Tibial nerve (tissue), 4 donors: Measurements from ENCODE around the gene GABRA4. TPM values are rescaled to one million over a fixed set of nuclear protein-coding genes. Genes with fewer than 3 reads are reported as not detected.

ENCODE experiments used
- DNase-seq, 2 donors: peaks; one replicate each; pipeline ENCODE4 v3.0.0-alpha.2; 2019; ENCODE audit warnings: low spot score in 2 of 2
- H3K27ac ChIP-seq, 4 donors: fragments of 200-600 bp; sonication (generic) in 3 of 4; one replicate each; pipeline ENCODE4 v1.5.1; 2017 to 2019; ENCODE audit warnings: mild to moderate bottlenecking in 1 of 4
- H3K27me3 ChIP-seq, 2 donors: fragments of 200-600 bp; sonication (generic) in 1 of 2; one replicate each; pipeline versions ENCODE4 v1.5.1 to v1.6.0; 2017 to 2019
- H3K36me3 ChIP-seq, 3 donors: fragments of 200-600 bp; sonication (generic); one replicate each; pipeline ENCODE4 v1.5.1; 2018 to 2019
- H3K4me1 ChIP-seq, 4 donors: fragments of 200-600 bp; sonication (generic) in 3 of 4; one replicate each; pipeline ENCODE4 v1.5.1; 2017 to 2019
- H3K4me3 ChIP-seq, 4 donors: fragments of 200-600 bp; sonication (generic) in 3 of 4; one replicate each; pipeline ENCODE4 v1.5.1; 2017 to 2019; ENCODE audit warnings: mild to moderate bottlenecking in 1 of 4, moderate library complexity in 1 of 4
- H3K9me3 ChIP-seq, 4 donors: fragments of 200-600 bp; sonication (generic) in 3 of 4; one replicate each; pipeline ENCODE4 v1.5.1; 2017 to 2019
- EP300 ChIP-seq, 2 donors: sonication (generic); formaldehyde crosslinking; IDR thresholded peaks; one replicate each; pipeline ENCODE4 v1.6.1; 2017; ENCODE audit warnings: antibody characterized with exemption in 2 of 2, mild to moderate bottlenecking in 1 of 2
- POLR2A ChIP-seq, 2 donors: fragments of 450-650 bp; IDR thresholded peaks; one replicate each; pipeline ENCODE4 v1.6.1; 2017; ENCODE audit warnings: antibody characterized with exemption in 2 of 2, mild to moderate bottlenecking in 2 of 2, moderate library complexity in 2 of 2
- WGBS, 2 donors: methylation state at CpG; one replicate each; pipeline ENCODE4 v1.1.5; 2018; 5-methylcytosine and 5-hydroxymethylcytosine counted together
- total RNA-seq, 4 donors: library from RNA; depleted of rRNA; stranded (reverse); fragments of >200 nt; gene quantifications; one replicate each; pipeline ENCODE4 v1.1.0, GENCODE V29; 2016
- TF ChIP-seq, protein P1 (sequence below), 5 experiments: fragments of 200-600 bp in 3 of 5; fragments of 450-650 bp in 2 of 5; sonication (generic) in 3 of 5; IDR thresholded peaks; one replicate each; pipeline ENCODE4 v1.5.1; 2016 to 2019; ENCODE audit warnings: antibody characterized with exemption in 5 of 5, mild to moderate bottlenecking in 3 of 5, moderate library complexity in 2 of 5

The GABRA4 gene
- total RNA-seq, 4 donors from 2014 or later: under 0.01 TPM; not detected in 2

DNA sequence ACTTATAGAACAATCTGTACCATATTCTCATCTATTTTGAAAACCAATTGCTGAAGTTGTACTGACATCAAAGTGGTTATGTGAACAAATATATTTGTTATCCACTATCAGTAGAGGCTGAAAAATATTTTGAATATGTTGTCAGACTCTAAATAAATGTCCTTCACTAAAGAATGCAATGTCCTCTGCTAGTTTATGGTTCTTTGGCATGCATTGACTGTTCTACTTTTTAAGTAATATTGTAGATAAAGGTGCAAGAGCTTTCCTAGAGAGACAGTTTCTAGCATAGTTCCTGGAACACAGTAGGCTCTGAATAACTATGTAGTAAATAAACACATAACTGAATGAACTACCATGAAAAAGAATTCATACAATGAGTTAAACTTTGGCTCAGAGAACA is 66.2 kb downstream of the GABRA4 start:
- Histone ChIP-seq H3K36me3 (no peaks in the 10 kb centered on the region), H3K27me3 (no peaks in the 10 kb centered on the region), H3K9me3 (no peaks in the 10 kb centered on the region), H3K4me3 (no peak overlapping the region), H3K27ac (no peak overlapping the region), H3K4me1 (no peaks in the 10 kb centered on the region)
- no peak for DNase-seq
- TF ChIP-seq EP300 (IDR thresholded peaks at IDR 0.05) (no peak), POLR2A (IDR thresholded peaks at IDR 0.05) (no peak)
- TF ChIP-seq, protein P1, sequence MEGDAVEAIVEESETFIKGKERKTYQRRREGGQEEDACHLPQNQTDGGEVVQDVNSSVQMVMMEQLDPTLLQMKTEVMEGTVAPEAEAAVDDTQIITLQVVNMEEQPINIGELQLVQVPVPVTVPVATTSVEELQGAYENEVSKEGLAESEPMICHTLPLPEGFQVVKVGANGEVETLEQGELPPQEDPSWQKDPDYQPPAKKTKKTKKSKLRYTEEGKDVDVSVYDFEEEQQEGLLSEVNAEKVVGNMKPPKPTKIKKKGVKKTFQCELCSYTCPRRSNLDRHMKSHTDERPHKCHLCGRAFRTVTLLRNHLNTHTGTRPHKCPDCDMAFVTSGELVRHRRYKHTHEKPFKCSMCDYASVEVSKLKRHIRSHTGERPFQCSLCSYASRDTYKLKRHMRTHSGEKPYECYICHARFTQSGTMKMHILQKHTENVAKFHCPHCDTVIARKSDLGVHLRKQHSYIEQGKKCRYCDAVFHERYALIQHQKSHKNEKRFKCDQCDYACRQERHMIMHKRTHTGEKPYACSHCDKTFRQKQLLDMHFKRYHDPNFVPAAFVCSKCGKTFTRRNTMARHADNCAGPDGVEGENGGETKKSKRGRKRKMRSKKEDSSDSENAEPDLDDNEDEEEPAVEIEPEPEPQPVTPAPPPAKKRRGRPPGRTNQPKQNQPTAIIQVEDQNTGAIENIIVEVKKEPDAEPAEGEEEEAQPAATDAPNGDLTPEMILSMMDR (IDR thresholded peaks at IDR 0.05): no peak

- no peak overlapping the region for H3K4me3 ChIP-seq
- no peak overlapping the region for H3K27ac ChIP-seq
- no peaks in the 10 kb centered on the region for H3K9me3 ChIP-seq
- TF ChIP-seq POLR2A (IDR thresholded peaks at IDR 0.05): no peak
- TF ChIP-seq, protein P1 (IDR thresholded peaks at IDR 0.05): no peak
- no peak for TF ChIP-seq EP300 (IDR thresholded peaks at IDR 0.05)
- H3K27me3 ChIP-seq: no peaks in the 10 kb centered on the region
- DNase-seq: no peak
- H3K36me3 ChIP-seq: no peaks in the 10 kb centered on the region
- H3K4me1 ChIP-seq: no peaks in the 10 kb centered on the region
Measured at GRCh38 chr4:46924789-46925529, 68.4 kb downstream of the GABRA4 start.

DNA sequence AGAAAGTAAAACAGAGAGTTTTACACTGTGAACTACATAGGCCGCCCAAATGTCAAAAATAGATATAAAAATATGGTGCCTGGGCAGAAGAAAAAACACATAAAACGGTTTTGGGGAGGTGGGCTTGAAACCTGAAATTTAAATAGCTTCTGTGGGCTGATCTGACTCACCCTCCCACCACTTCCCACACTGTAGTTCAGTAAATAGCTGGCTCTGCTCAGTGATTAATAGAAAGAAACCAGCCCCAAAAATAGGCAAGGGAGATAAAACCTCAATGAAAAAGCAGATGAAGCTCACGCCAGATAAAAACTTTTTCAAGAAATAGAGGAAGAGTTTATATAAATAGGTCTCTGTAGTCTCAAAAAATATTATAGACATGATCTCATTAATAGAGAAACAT is 71.2 kb downstream of the GABRA4 start:
- no peaks in the 10 kb centered on the region for H3K27me3 ChIP-seq
- H3K4me3 ChIP-seq: no peak overlapping the region
- no peaks in the 10 kb centered on the region for H3K36me3 ChIP-seq
- H3K9me3 ChIP-seq: no peaks in the 10 kb centered on the region
- no peaks in the 10 kb centered on the region for H3K4me1 ChIP-seq
- no peak for DNase-seq
- 61 to 65% methylated on average over 3 of the region's 3 CpGs for WGBS, 2 donors
- H3K27ac ChIP-seq: no peak overlapping the region
- TF ChIP-seq POLR2A (IDR thresholded peaks at IDR 0.05) (no peak), EP300 (IDR thresholded peaks at IDR 0.05) (no peak)
- TF ChIP-seq, protein P1 (IDR thresholded peaks at IDR 0.05): no peak

- H3K9me3 ChIP-seq: no peaks in the 10 kb centered on the region
- TF ChIP-seq POLR2A (IDR thresholded peaks at IDR 0.05): no peak
- TF ChIP-seq, protein P1 (IDR thresholded peaks at IDR 0.05): no peak
- no peak for TF ChIP-seq EP300 (IDR thresholded peaks at IDR 0.05)
- H3K4me3 ChIP-seq: no peak within 1 kb of the TSS
- no peaks in the 10 kb centered on the region for H3K27me3 ChIP-seq
- H3K27ac ChIP-seq: no peak within 1 kb of the TSS
- 89 to 98% methylated on average over 12 of the region's 12 CpGs for WGBS, 2 donors
- H3K36me3 ChIP-seq: no peaks in the 10 kb centered on the region
- no peak for DNase-seq
- H3K4me1 ChIP-seq: no peaks in the 10 kb centered on the region
Measured at GRCh38 chr4:46909078-46909477, 84.3 kb downstream of the GABRA4 start, which contains the start of gene COX7B2. TSS of gene COX7B2 (minus strand) at chr4:46909245. CDS start at chr4:46735192, 174,053 bp downstream.

DNA sequence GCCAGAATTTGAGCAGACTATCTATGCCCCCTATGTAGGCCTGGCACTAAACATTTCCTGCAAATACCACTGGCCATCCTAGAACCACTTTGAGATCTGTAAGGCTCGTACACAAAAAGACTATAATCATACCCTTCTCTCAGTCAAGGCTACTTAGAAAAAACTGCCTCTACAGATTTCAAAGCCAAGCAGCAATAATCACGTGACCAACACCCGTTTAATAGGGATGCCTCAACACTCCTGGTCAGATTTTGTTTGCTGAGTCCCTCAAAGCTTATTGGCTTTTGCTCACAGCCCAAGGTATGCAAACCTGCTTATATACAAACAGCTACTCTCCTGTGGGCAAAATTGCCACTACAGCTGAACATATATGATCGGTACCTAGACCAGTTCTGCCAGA is 85.2 kb downstream of the GABRA4 start:
- no peak for DNase-seq
- Histone ChIP-seq H3K27me3 (no peaks in the 10 kb centered on the region), H3K9me3 (no peaks in the 10 kb centered on the region), H3K4me3 (no peak overlapping the region), H3K4me1 (no peaks in the 10 kb centered on the region), H3K36me3 (no peaks in the 10 kb centered on the region), H3K27ac (no peak overlapping the region)
- TF ChIP-seq POLR2A (IDR thresholded peaks at IDR 0.05) (no peak), EP300 (IDR thresholded peaks at IDR 0.05) (no peak)
- TF ChIP-seq, protein P1 (IDR thresholded peaks at IDR 0.05): no peak
- WGBS, 2 donors: 78 to 89% methylated on average over 4 of the region's 4 CpGs
